ENCODE data around the gene SPRED1.

The SPRED1 gene

GRCh38 chr15:38216763-38217162 lies 35.9 kb upstream of the SPRED1 start:
- no peaks in the 10 kb centered on the region for H3K4me1 ChIP-seq (ENCODE audit: control insufficient read depth in 1 of 2, insufficient read depth in 1 of 2, low read depth in 1 of 2, low read length in 1 of 2)
- no peaks in the 10 kb centered on the region for H3K9me3 ChIP-seq
- H3K27ac ChIP-seq, result no peak overlapping the region
- H3K36me3 ChIP-seq, result no peaks in the 10 kb centered on the region
- no peak for TF ChIP-seq CTCF (IDR thresholded peaks at IDR 0.05)
- H3K4me3 ChIP-seq (ENCODE audit: low read depth in 1 of 2, low read length in 1 of 2), result no peak overlapping the region
- H3K27me3 ChIP-seq, result no peaks in the 10 kb centered on the region

GRCh38 chr15:38217191-38217595 lies 35.4 kb upstream of the SPRED1 start:
- Histone ChIP-seq H3K27ac (no peak overlapping the region), H3K4me1 (ENCODE audit: control insufficient read depth in 1 of 2, insufficient read depth in 1 of 2, low read depth in 1 of 2, low read length in 1 of 2) (no peaks in the 10 kb centered on the region), H3K36me3 (no peaks in the 10 kb centered on the region), H3K9me3 (no peaks in the 10 kb centered on the region), H3K4me3 (ENCODE audit: low read depth in 1 of 2, low read length in 1 of 2) (no peak overlapping the region), H3K27me3 (no peaks in the 10 kb centered on the region)
- no peak for TF ChIP-seq CTCF (IDR thresholded peaks at IDR 0.05)

- H3K27me3 ChIP-seq, result no peaks in the 10 kb centered on the region
Measured at GRCh38 chr15:38217788-38218609, 34.6 kb upstream of the SPRED1 start.

GRCh38 chr15:38220606-38221273 lies 31.9 kb upstream of the SPRED1 start:
- Histone ChIP-seq H3K4me3 (ENCODE audit: low read depth in 1 of 2, low read length in 1 of 2) (no peak overlapping the region), H3K4me1 (ENCODE audit: control insufficient read depth in 1 of 2, insufficient read depth in 1 of 2, low read depth in 1 of 2, low read length in 1 of 2) (no peaks in the 10 kb centered on the region), H3K36me3 (no peaks in the 10 kb centered on the region), H3K9me3 (no peaks in the 10 kb centered on the region), H3K27ac (no peak overlapping the region), H3K27me3 (no peaks in the 10 kb centered on the region)
- TF ChIP-seq CTCF (IDR thresholded peaks at IDR 0.05), result no peak

More at GRCh38 chr15:38217788-38218609, 34.6 kb upstream of the SPRED1 start:
- Histone ChIP-seq H3K4me3 (ENCODE audit: low read depth in 1 of 2, low read length in 1 of 2) (no peak overlapping the region), H3K36me3 (no peaks in the 10 kb centered on the region), H3K4me1 (ENCODE audit: control insufficient read depth in 1 of 2, insufficient read depth in 1 of 2, low read depth in 1 of 2, low read length in 1 of 2) (no peaks in the 10 kb centered on the region), H3K9me3 (no peaks in the 10 kb centered on the region), H3K27ac (no peak overlapping the region)
- TF ChIP-seq CTCF (IDR thresholded peaks at IDR 0.05), result no peak

- no peak for TF ChIP-seq CTCF (IDR thresholded peaks at IDR 0.05)
- H3K27ac ChIP-seq, result no peak overlapping the region
- H3K4me1 ChIP-seq (ENCODE audit: control insufficient read depth in 1 of 2, insufficient read depth in 1 of 2, low read depth in 1 of 2, low read length in 1 of 2), result no peaks in the 10 kb centered on the region
- H3K9me3 ChIP-seq, result no peaks in the 10 kb centered on the region
- no peaks in the 10 kb centered on the region for H3K27me3 ChIP-seq
- H3K36me3 ChIP-seq, result no peaks in the 10 kb centered on the region
- no peak overlapping the region for H3K4me3 ChIP-seq (ENCODE audit: low read depth in 1 of 2, low read length in 1 of 2)
Measured at GRCh38 chr15:38224486-38224885, 28.1 kb upstream of the SPRED1 start.
